SK-N-SH treated with all-trans-retinoic acid at 6 μM for 48 hours (cell line): Measurements from ENCODE around the gene ESPL1.

Source experiments
- BACH2 ChIP-seq: fragments of 250-450 bp; sonication (Bioruptor Pico); IDR thresholded peaks from 2 replicates; pipeline ENCODE4 v1.9.0; 2021; ENCODE audit warnings: mild to moderate bottlenecking, borderline replicate concordance
- CSDC2 ChIP-seq: fragments of 250-450 bp; sonication (Bioruptor Pico); IDR thresholded peaks from 2 replicates; pipeline ENCODE4 v1.5.0; 2020; ENCODE audit warnings: mild to moderate bottlenecking, moderate library complexity
- SNAI2 ChIP-seq: fragments of 250-450 bp; sonication (Bioruptor Pico); IDR thresholded peaks from 2 replicates; pipeline ENCODE4 v1.5.0; 2020; ENCODE audit warnings: mild to moderate bottlenecking, moderate library complexity
- ZC3H10 ChIP-seq: fragments of 250-450 bp; sonication (Bioruptor Pico); IDR thresholded peaks from 2 replicates; pipeline ENCODE4 v1.5.1; 2021; ENCODE audit warnings: mild to moderate bottlenecking, moderate library complexity
- ZFP30 ChIP-seq: fragments of 450-650 bp; formaldehyde crosslinking; IDR thresholded peaks from 2 replicates; pipeline ENCODE4 v1.5.0; 2022; ENCODE audit warnings: mild to moderate bottlenecking, moderate library complexity
- TF ChIP-seq, protein P1 (sequence below): fragments of 250-450 bp; sonication (Bioruptor Pico); IDR thresholded peaks from 2 replicates; pipeline ENCODE4 v1.8.0; 2020; ENCODE audit warnings: mild to moderate bottlenecking, moderate library complexity, borderline replicate concordance

DNA sequence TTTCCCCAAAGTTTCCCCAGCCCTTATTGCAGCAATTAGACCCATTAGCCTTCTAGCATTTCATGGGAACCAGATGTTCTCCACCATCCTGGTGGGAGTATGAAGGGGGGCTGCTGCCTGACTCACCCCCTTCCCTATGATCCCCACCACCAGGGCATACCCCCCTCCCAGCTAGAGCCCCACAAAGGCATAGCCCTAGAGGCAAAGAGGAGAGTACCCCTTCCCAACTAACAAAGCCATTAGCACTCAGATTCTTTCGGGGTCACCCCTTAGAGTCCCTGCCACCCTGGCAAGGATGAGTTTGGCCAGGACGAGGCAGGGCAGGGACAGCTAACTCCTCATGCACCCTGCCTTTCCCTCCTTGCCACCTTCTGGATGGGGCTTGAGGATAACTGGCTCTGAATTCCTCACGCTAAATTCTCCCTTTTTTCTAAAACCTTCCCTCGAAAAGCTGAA, 45.3 kb upstream of the ESPL1 start:
- TF ChIP-seq CSDC2 (CRISPR knock-in tag) (no peak), SNAI2 (CRISPR knock-in tag) (no peak), ZFP30 (CRISPR knock-in tag) (no peak), BACH2 (CRISPR knock-in tag) (no peak), ZC3H10 (CRISPR knock-in tag) (no peak)
- TF ChIP-seq, protein P1, sequence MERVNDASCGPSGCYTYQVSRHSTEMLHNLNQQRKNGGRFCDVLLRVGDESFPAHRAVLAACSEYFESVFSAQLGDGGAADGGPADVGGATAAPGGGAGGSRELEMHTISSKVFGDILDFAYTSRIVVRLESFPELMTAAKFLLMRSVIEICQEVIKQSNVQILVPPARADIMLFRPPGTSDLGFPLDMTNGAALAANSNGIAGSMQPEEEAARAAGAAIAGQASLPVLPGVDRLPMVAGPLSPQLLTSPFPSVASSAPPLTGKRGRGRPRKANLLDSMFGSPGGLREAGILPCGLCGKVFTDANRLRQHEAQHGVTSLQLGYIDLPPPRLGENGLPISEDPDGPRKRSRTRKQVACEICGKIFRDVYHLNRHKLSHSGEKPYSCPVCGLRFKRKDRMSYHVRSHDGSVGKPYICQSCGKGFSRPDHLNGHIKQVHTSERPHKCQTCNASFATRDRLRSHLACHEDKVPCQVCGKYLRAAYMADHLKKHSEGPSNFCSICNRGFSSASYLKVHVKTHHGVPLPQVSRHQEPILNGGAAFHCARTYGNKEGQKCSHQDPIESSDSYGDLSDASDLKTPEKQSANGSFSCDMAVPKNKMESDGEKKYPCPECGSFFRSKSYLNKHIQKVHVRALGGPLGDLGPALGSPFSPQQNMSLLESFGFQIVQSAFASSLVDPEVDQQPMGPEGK: no peak
